Prostate gland (tissue), 2 donors: ENCODE measurements around the gene TRIP13.
"Not testable (repeated sequence)": the region's sequence is repeated elsewhere in the genome, so short reads cannot be mapped to it uniquely, and the experiment has no call there.

Source experiments
- POLR2A ChIP-seq: fragments of 450-650 bp; IDR thresholded peaks from one replicate; pipeline ENCODE4 v1.6.1; 2016; ENCODE audit warnings: antibody characterized with exemption, mild to moderate bottlenecking
- POLR2AphosphoS5 ChIP-seq: sonication (generic); formaldehyde crosslinking; IDR thresholded peaks from one replicate; pipeline ENCODE4 v1.6.1; 2017; ENCODE audit warnings: antibody characterized with exemption
- TF ChIP-seq, protein P1 (sequence below), 4 experiments: fragments of 200-600 bp in 2 of 4; fragments of 450-650 bp in 2 of 4; sonication (generic) in 2 of 4; IDR thresholded peaks; 1 replicate in 3 of 4; 2 replicates in 1 of 4; pipeline ENCODE4 v1.5.1; 2016 to 2019; ENCODE audit warnings: antibody characterized with exemption in 4 of 4, mild to moderate bottlenecking in 2 of 4, moderate library complexity in 2 of 4

GRCh38 chr5:918717-919116 lies 26.0 kb downstream of the TRIP13 start:
- TF ChIP-seq, protein P1, sequence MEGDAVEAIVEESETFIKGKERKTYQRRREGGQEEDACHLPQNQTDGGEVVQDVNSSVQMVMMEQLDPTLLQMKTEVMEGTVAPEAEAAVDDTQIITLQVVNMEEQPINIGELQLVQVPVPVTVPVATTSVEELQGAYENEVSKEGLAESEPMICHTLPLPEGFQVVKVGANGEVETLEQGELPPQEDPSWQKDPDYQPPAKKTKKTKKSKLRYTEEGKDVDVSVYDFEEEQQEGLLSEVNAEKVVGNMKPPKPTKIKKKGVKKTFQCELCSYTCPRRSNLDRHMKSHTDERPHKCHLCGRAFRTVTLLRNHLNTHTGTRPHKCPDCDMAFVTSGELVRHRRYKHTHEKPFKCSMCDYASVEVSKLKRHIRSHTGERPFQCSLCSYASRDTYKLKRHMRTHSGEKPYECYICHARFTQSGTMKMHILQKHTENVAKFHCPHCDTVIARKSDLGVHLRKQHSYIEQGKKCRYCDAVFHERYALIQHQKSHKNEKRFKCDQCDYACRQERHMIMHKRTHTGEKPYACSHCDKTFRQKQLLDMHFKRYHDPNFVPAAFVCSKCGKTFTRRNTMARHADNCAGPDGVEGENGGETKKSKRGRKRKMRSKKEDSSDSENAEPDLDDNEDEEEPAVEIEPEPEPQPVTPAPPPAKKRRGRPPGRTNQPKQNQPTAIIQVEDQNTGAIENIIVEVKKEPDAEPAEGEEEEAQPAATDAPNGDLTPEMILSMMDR (IDR thresholded peaks at IDR 0.05): not testable (repeated sequence)
- TF ChIP-seq POLR2AphosphoS5, POLR2A: not testable (repeated sequence)
